ENCODE measurements around the gene RNF208. TPM values are rescaled to one million over a fixed set of nuclear protein-coding genes. Genes with fewer than 3 reads are reported as not detected.

RNF208 gene
- total and polyA plus RNA-seq, 2 of the 4 experiments (the other 2 are of a cell fraction): 1.2 TPM; not detected in 1

- in situ Hi-C loops (cut with MboI; ENCODE audit: low sequenced_read_pairs): no loop called here
- POLR2A ChIA-PET (ENCODE audit: unreplicated experiment): interaction anchor here (0.6 kb wide), 1 partner anchor 30 kb away, joined by 16 read pairs; no protein-coding TSS in a partner anchor
Observed at GRCh38 chr9:137230705-137231371, 8.8 kb upstream of the RNF208 start, which contains the start of gene SLC34A3. Gene SLC34A3 (plus strand): TSS chr9:137230901. CDS start chr9:137231703, 802 bp downstream.

More at GRCh38 chr9:137230705-137231371, 8.8 kb upstream of the RNF208 start, which contains the start of gene SLC34A3:
- no peak within 1 kb of the TSS for H4K91ac ChIP-seq (ENCODE audit: insufficient read depth, low read depth, low read length)
- dilution Hi-C loops (cut with HindIII; ENCODE audit: low sequenced_read_pairs, unreplicated experiment) (no loop called here), intact Hi-C loops (cut with micrococcal nuclease) (no loop called here)
- H3K4me2 ChIP-seq (ENCODE audit: low read depth, low read length): no peak within 1 kb of the TSS
- H3K14ac ChIP-seq (replicated peaks; ENCODE audit: low read depth, low read length): no peak within 1 kb of the TSS
- 61% methylated on average over 5 of the region's 14 CpGs; no CpG with 5 or more reads in 1 of the 2 experiments for WGBS, 2 experiments (ENCODE audit: extremely low coverage in 2 of 2, insufficient read length in 1 of 2)
- TF ChIP-seq ELK1 (IDR thresholded peaks at IDR 0.05; ENCODE audit: borderline replicate concordance, low read depth, low read length) (no peak), MXI1 (IDR thresholded peaks at IDR 0.05; ENCODE audit: borderline replicate concordance, low read depth, low read length) (no peak), RAD21 (IDR thresholded peaks at IDR 0.05; ENCODE audit: low read length) (no peak), CTCF (conservative IDR thresholded peaks at IDR 0.05; ENCODE audit: low read depth, low read length) (no peak), FOS (IDR thresholded peaks at IDR 0.05; ENCODE audit: low read depth, low read length) (no peak), BHLHE40 (IDR thresholded peaks at IDR 0.05; ENCODE audit: low read depth, low read length) (no peak), RFX5 (IDR thresholded peaks at IDR 0.05; ENCODE audit: low read depth, low read length) (no peak)
- no peaks in the 10 kb centered on the region for H3K9me1 ChIP-seq (ENCODE audit: insufficient read depth, low read length)
- no peaks in the 10 kb centered on the region for H3K9me3 ChIP-seq (ENCODE audit: control insufficient read depth, insufficient read depth, low read length)
- no peaks in the 10 kb centered on the region for H3K36me3 ChIP-seq (ENCODE audit: control insufficient read depth, insufficient read depth, low read length)
- no peak within 1 kb of the TSS for H4K5ac ChIP-seq (ENCODE audit: low read depth, low read length)
- no peak within 1 kb of the TSS for H2BK20ac ChIP-seq (ENCODE audit: low read depth, low read length)
- no peak within 1 kb of the TSS for H2BK120ac ChIP-seq (ENCODE audit: low read depth, low read length)
- H2AK9ac ChIP-seq (replicated peaks; ENCODE audit: low read depth, low read length, poor library complexity): no peak within 1 kb of the TSS
- H2AK5ac ChIP-seq (ENCODE audit: low read depth, low read length): no peak within 1 kb of the TSS
- H3K79me1 ChIP-seq (ENCODE audit: low read depth in 1 of 2, low read length in 2 of 2): no peaks in the 10 kb centered on the region
- no TSS peak for BruUV-seq (replicated peaks)
- no peaks in the 10 kb centered on the region for H4K20me1 ChIP-seq (ENCODE audit: insufficient read depth, low read length)
- peaks cover 1% of the 10 kb centered on the region; the same call in 1 of the 2 replicates for H3K27me3 ChIP-seq (ENCODE audit: control insufficient read depth, insufficient read depth, low read length)
- H2AFZ ChIP-seq (replicated peaks; ENCODE audit: low read length, poor library complexity): no peak within 1 kb of the TSS
- CTCF ChIA-PET: no interaction called here
- no peak within 1 kb of the TSS for H2BK5ac ChIP-seq (ENCODE audit: low read depth, low read length, poor library complexity, severe bottlenecking)
- H3K23ac ChIP-seq (ENCODE audit: low read depth, low read length): no peak within 1 kb of the TSS
- H3K4me1 ChIP-seq (ENCODE audit: control insufficient read depth, insufficient read depth, low read length): peaks cover 2% of the 10 kb centered on the region; the same call in 1 of the 2 replicates
- no peak for ATAC-seq (ENCODE audit: low read depth)
- no peak within 1 kb of the TSS for H3K27ac ChIP-seq (ENCODE audit: insufficient read depth, low read length)
- H3K4me3 ChIP-seq (ENCODE audit: insufficient read depth, low read depth, low read length): no peak within 1 kb of the TSS
- DNase-seq: no peak
- H3K56ac ChIP-seq (ENCODE audit: extremely low read depth, insufficient read depth, low read length): no peak within 1 kb of the TSS
- H3K18ac ChIP-seq (ENCODE audit: low read depth, low read length): no peak within 1 kb of the TSS
- H3K9ac ChIP-seq (ENCODE audit: low read depth, low read length): no peak within 1 kb of the TSS
- H3K4ac ChIP-seq (ENCODE audit: low read depth, low read length): no peak within 1 kb of the TSS
- no peak within 1 kb of the TSS for H4K8ac ChIP-seq (ENCODE audit: low read depth in 2 of 2, low read length in 2 of 2)
- H2BK15ac ChIP-seq (ENCODE audit: low read depth, low read length): no peak within 1 kb of the TSS
